WI38 (cell line): Measurements from ENCODE around the gene RELT.
"Not testable (repeated sequence)": the region's sequence is repeated elsewhere in the genome, so short reads cannot be mapped to it uniquely, and the experiment has no call there.

Source experiments
- H3K4me3 ChIP-seq: 2 replicates; pipeline ENCODE4 v1.5.1; 2011; ENCODE audit warnings: low read depth, mild to moderate bottlenecking, control low read depth, low read length
- TF ChIP-seq, protein P1 (sequence below): IDR thresholded peaks from 2 replicates; pipeline ENCODE4 v1.5.1; 2012; ENCODE audit warnings: low read depth, mild to moderate bottlenecking, control low read depth, low read length

Gene RELT

DNA sequence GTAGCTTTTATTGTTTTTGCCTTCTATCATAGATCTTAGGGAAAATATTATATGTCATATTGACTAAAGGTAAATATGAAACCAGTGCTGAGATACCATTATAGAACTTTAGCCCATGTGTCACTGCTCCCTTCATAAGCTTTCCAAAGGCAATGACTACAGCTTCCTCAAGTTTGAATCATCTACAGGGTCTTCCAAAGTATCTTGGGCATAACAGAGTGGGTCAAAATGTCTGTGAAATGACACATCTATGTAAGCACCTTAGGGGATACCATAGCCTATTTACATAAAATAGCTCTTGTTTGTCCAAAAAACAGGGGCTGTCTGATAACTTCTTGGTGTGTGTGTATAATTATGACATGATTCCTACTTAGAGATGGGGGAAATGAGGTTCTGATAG, 52.5 kb downstream of the RELT start:
- H3K4me3 ChIP-seq: no peak overlapping the region
- TF ChIP-seq, protein P1, sequence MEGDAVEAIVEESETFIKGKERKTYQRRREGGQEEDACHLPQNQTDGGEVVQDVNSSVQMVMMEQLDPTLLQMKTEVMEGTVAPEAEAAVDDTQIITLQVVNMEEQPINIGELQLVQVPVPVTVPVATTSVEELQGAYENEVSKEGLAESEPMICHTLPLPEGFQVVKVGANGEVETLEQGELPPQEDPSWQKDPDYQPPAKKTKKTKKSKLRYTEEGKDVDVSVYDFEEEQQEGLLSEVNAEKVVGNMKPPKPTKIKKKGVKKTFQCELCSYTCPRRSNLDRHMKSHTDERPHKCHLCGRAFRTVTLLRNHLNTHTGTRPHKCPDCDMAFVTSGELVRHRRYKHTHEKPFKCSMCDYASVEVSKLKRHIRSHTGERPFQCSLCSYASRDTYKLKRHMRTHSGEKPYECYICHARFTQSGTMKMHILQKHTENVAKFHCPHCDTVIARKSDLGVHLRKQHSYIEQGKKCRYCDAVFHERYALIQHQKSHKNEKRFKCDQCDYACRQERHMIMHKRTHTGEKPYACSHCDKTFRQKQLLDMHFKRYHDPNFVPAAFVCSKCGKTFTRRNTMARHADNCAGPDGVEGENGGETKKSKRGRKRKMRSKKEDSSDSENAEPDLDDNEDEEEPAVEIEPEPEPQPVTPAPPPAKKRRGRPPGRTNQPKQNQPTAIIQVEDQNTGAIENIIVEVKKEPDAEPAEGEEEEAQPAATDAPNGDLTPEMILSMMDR: no peak

DNA sequence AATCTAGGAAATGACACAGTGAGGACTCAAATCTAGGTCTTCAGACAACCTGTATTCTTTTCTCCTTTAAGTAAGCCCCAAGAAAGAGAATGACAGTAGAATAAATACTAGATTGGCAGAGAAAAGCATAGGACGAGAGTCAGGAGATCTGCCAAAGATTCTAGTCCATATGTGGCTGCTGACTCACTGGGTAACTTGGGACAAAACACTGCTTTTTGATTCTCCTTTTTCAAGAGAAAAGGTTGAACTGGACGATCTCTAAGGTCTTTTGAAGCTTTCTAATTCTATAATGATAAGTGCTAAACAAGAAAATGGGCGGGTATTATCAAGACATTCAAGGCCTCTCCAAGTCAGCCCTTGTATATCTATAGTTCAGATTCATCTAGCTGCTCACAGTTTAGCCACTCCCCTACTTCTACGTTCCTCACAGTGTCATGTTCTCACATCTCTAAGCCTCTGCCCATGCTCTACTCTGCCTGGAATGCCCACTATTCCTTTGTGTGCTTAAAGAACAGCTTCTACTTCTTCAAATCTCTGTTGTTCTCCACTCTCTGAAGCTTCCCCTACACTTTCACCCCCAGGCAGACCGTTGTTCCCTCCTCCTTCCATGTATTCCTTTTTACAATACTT, 53.0 kb downstream of the RELT start:
- TF ChIP-seq, protein P1: no peak

DNA sequence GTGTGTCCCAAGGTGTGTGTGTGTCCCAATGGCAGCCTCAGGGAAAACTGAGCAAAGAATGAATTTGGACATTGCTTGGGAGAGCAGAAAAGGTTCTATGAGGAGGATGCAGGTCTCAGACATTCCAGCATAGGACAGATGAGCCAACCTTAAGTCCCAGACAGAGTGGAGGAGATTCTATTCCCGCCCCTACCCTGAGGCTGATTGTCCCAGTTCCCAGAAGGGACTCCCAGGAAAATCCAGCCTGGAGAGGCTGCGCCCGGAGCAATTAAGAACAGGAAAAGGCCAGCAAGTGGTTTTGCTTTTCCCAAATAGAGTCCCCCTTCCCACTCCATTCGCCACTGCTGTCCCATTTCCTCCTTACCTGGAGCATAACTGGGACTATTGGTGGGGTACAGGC, 54.1 kb downstream of the RELT start:
- no peak overlapping the region for H3K4me3 ChIP-seq
- TF ChIP-seq, protein P1: no peak

More for the DNA sequence above, 53.0 kb downstream of the RELT start:
- H3K4me3 ChIP-seq: no peak overlapping the region

DNA sequence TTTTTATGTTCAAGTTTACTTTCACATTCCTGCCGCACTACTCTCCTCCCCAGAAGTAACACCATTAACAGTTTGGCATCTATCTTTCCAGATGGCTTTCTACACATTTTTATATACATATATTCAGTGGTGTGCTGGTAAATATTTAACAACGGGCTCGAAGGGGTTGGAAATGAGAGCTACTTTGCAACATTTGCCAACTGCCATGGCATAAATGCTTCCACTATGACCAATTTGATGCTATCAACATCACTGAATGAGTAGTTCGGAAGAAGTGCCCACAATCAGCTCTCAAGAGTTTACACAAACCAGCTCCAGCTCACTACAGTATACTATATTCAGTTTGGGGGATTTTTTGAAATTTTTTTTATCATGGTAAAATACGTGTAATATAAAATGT, 55.2 kb downstream of the RELT start:
- H3K4me3 ChIP-seq: no peak overlapping the region
- TF ChIP-seq, protein P1: no peak

DNA sequence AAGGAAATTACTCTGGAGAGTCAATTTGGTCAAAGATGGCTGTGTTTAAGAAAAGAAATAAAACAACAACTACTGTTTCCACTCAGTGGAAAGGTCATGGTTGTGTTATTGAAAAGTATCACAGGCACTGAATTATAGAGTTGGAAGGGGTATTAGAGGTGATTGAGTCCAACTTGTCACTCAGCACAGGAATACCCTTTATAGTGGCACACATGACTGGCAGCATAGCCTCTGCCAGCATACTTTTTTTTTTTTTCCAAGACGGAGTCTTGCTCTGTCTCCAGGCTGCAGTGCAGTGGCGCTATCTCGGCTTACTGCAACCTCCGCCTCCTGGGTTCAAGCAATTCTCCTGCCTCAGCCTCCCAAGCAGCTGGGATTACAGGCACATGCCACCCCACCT, 60.7 kb downstream of the RELT start:
- not testable (repeated sequence) for H3K4me3 ChIP-seq

DNA sequence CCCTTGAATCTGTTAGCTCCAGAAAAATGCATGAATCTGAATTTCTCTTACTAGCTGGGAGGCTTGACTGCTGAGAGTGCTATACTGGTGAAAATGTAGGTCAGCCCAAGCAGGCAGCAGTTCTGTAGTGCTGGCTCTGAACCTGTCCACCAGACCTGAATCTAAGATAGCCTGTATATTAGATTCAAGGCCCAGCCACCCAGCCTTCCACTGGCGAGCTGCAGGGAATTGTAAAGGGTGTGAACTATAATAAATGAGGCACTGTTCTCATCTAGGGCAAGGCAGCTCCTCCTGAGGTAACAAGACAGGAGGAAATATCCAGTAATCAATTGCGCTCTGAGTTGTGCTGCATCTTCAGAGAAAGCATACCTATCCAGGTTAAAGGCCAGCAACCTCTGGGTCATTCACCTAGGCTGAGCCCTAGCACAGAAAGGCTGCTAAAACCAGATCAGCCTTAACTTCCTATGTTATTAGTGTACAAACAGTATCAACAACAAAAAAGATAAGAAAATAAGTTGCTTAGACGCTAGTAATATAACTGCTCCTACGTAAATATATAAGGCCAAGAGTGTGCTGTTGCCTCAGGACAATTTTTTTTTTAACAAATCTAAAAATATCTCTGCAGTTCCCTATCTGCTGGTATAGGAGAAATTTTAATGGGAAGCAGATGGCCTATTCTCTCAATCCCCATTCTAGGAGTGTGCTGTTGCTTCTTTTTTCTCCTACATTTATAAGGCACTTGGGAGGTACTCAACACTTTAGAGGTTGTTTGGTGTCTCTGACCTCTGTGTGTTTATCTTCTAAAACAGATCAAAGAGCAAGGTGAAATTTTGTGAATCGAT, 63.0 kb downstream of the RELT start:
- TF ChIP-seq, protein P1: no peak
- no peak overlapping the region for H3K4me3 ChIP-seq

DNA sequence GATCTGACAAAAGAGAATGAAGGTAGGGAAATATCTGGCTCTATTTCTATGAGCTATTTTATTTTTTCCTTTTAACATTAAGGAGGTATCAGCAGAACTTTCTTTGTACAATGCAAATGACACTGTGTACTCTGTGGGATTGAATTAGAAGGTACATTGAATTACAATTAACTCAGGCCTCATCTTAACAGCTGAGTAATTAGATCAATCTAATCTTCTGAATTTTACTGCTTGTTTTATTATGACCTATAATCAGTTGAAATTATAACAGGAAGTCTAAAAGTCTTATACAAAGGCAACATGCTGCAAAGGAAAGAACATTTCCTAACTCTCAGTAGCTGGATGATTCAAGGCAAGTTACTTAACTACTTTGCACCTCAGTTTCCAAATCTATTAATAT, 69.8 kb downstream of the RELT start:
- no peak overlapping the region for H3K4me3 ChIP-seq
- TF ChIP-seq, protein P1: no peak
